Upper lobe of left lung (tissue), 6 donors: ENCODE measurements around the gene COX5A. TPM values are rescaled to one million over a fixed set of nuclear protein-coding genes. Genes with fewer than 3 reads are reported as not detected.
A peak's percentile ranks its signal among the peaks of the same experiment; 100 is the strongest.
"Not testable (repeated sequence)": the region's sequence is repeated elsewhere in the genome, so short reads cannot be mapped to it uniquely, and the experiment has no call there.

Experiments
- ATAC-seq, 2 donors: fragments of 200-7000 bp; cut with Tn5 transposase; one replicate each; pipeline ENCODE4 v1.9.1; 2022; ENCODE audit warnings: mild to moderate bottlenecking in 2 of 2, moderate library complexity in 2 of 2; ENCODE audit not compliant: low FRiP score in 2 of 2
- DNase-seq, 2 donors: peaks; one replicate each; pipeline ENCODE4 v3.0.0-alpha.2; 2019 to 2020
- H3K27ac ChIP-seq, 4 donors: fragments of 200-600 bp; sonication (generic); one replicate each; pipeline ENCODE4 v1.5.1; 2016 to 2019
- H3K27me3 ChIP-seq, 4 donors: fragments of 200-600 bp; sonication (generic); one replicate each; pipeline ENCODE4 v1.5.1; 2017 to 2019
- H3K36me3 ChIP-seq, 4 donors: fragments of 200-600 bp; sonication (generic); one replicate each; pipeline ENCODE4 v1.5.1; 2016 to 2019
- H3K4me1 ChIP-seq, 4 donors: fragments of 200-600 bp; sonication (generic); one replicate each; pipeline ENCODE4 v1.5.1; 2018 to 2019
- H3K4me3 ChIP-seq, 4 donors: fragments of 200-600 bp; sonication (generic); one replicate each; pipeline ENCODE4 v1.5.1; 2017 to 2019; ENCODE audit warnings: mild to moderate bottlenecking in 2 of 4, moderate library complexity in 1 of 4
- H3K9me3 ChIP-seq, 4 donors: fragments of 200-600 bp; sonication (generic); one replicate each; pipeline ENCODE4 v1.5.1; 2018 to 2019
- EP300 ChIP-seq, 4 donors: sonication (generic); formaldehyde crosslinking; IDR thresholded peaks; one replicate each; pipeline ENCODE4 v1.5.1; 2017; ENCODE audit warnings: antibody characterized with exemption in 4 of 4, control low read depth in 2 of 4
- POLR2A ChIP-seq, 4 donors: fragments of 450-650 bp; IDR thresholded peaks; one replicate each; pipeline ENCODE4 v1.5.1; 2016 to 2017; ENCODE audit warnings: antibody characterized with exemption in 4 of 4, mild to moderate bottlenecking in 2 of 4
- POLR2AphosphoS5 ChIP-seq, 2 donors: sonication (generic); formaldehyde crosslinking; IDR thresholded peaks; one replicate each; pipeline ENCODE4 v1.5.1; 2017; ENCODE audit warnings: antibody characterized with exemption in 2 of 2
- WGBS, 2 donors: methylation state at CpG; one replicate each; pipeline ENCODE4 v1.1.5; 2017 to 2018; 5-methylcytosine and 5-hydroxymethylcytosine counted together
- total RNA-seq, 6 donors: library from RNA; depleted of rRNA in 4 of 6; stranded (reverse); fragments of >200 nt in 4 of 6; gene quantifications; one replicate each; pipeline versions ENCODE4 v1.1.0 to v1.2.1, GENCODE V29; 2016 to 2021
- TF ChIP-seq, protein P1 (sequence below), 6 experiments: fragments of 450-650 bp in 4 of 6; fragments of 200-600 bp in 2 of 6; sonication (generic) in 2 of 6; IDR thresholded peaks; one replicate each; pipeline ENCODE4 v1.5.1; 2016 to 2019; ENCODE audit warnings: antibody characterized with exemption in 6 of 6
- donor health status: DM: no; HTN: no; CAD: no; lungs with moderate emphysema.
- donor health status: DM: no; HTN: yes; CAD: no; lungs with severe emphysema.

The COX5A gene
- total RNA-seq, 6 donors from 2014 or later, result 50.9 to 168 (median 93.0) TPM

- WGBS, 2 donors, result 94 to 95% methylated on average over 5 of the region's 5 CpGs
- H3K4me3 ChIP-seq, result no peak overlapping the region
Observed at GRCh38 chr15:74928771-74929198, 9.1 kb downstream of the COX5A start.

GRCh38 chr15:74924525-74924924 is 13.3 kb downstream of the COX5A start:
- ATAC-seq (no peak), DNase-seq (no peak)
- TF ChIP-seq, protein P1, sequence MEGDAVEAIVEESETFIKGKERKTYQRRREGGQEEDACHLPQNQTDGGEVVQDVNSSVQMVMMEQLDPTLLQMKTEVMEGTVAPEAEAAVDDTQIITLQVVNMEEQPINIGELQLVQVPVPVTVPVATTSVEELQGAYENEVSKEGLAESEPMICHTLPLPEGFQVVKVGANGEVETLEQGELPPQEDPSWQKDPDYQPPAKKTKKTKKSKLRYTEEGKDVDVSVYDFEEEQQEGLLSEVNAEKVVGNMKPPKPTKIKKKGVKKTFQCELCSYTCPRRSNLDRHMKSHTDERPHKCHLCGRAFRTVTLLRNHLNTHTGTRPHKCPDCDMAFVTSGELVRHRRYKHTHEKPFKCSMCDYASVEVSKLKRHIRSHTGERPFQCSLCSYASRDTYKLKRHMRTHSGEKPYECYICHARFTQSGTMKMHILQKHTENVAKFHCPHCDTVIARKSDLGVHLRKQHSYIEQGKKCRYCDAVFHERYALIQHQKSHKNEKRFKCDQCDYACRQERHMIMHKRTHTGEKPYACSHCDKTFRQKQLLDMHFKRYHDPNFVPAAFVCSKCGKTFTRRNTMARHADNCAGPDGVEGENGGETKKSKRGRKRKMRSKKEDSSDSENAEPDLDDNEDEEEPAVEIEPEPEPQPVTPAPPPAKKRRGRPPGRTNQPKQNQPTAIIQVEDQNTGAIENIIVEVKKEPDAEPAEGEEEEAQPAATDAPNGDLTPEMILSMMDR (IDR thresholded peaks at IDR 0.05), result no peak
- TF ChIP-seq EP300 (IDR thresholded peaks at IDR 0.05) (no peak), POLR2A (IDR thresholded peaks at IDR 0.05) (no peak)
- Histone ChIP-seq H3K4me1 (peaks cover 0 to 12% (median 2%) of the 10 kb centered on the region in 4 donors), H3K27ac (no peak overlapping the region), H3K27me3 (no peaks in the 10 kb centered on the region), H3K36me3 (peaks cover 12 to 98% (median 74%) of the 10 kb centered on the region in 4 donors), H3K9me3 (no peaks in the 10 kb centered on the region), H3K4me3 (no peak overlapping the region)
- WGBS, 2 donors, result 92 to 94% methylated on average over 3 of the region's 3 CpGs

More at GRCh38 chr15:74928771-74929198, 9.1 kb downstream of the COX5A start:
- H3K36me3 ChIP-seq, result peaks cover 8 to 75% (median 39%) of the 10 kb centered on the region in 4 donors
- H3K27ac ChIP-seq, result no peak overlapping the region
- H3K27me3 ChIP-seq, result no peaks in the 10 kb centered on the region
- no peaks in the 10 kb centered on the region for H3K9me3 ChIP-seq
- ATAC-seq, result no peak
- no peak for TF ChIP-seq EP300 (IDR thresholded peaks at IDR 0.05)
- TF ChIP-seq POLR2A (IDR thresholded peaks at IDR 0.05), result no peak
- TF ChIP-seq, protein P1 (IDR thresholded peaks at IDR 0.05), result no peak
- no peak for TF ChIP-seq POLR2AphosphoS5 (IDR thresholded peaks at IDR 0.05)
- no peak for DNase-seq
- peaks cover 0 to 2% (median under 1%) of the 10 kb centered on the region in 4 donors for H3K4me1 ChIP-seq

- no peak for TF ChIP-seq EP300 (IDR thresholded peaks at IDR 0.05)
- no peak for TF ChIP-seq POLR2AphosphoS5 (IDR thresholded peaks at IDR 0.05)
- TF ChIP-seq, protein P1 (IDR thresholded peaks at IDR 0.05), result no peak
- TF ChIP-seq POLR2A (IDR thresholded peaks at IDR 0.05), result no peak
- Histone ChIP-seq H3K4me1 (peaks cover 0 to 12% (median 2%) of the 10 kb centered on the region in 4 donors), H3K36me3 (peaks cover 10 to 99% (median 86%) of the 10 kb centered on the region in 4 donors), H3K4me3 (no peak overlapping the region), H3K27me3 (no peaks in the 10 kb centered on the region), H3K27ac (peak overlapping the region in 2 of 4 donors; percentile 17 to 33), H3K9me3 (no peaks in the 10 kb centered on the region)
- WGBS, 2 donors, result 61 to 62% methylated on average over 8 of the region's 8 CpGs
- no peak for ATAC-seq
- DNase-seq, result no peak
Observed at GRCh38 chr15:74920456-74920855, 17.4 kb downstream of the COX5A start.

DNA sequence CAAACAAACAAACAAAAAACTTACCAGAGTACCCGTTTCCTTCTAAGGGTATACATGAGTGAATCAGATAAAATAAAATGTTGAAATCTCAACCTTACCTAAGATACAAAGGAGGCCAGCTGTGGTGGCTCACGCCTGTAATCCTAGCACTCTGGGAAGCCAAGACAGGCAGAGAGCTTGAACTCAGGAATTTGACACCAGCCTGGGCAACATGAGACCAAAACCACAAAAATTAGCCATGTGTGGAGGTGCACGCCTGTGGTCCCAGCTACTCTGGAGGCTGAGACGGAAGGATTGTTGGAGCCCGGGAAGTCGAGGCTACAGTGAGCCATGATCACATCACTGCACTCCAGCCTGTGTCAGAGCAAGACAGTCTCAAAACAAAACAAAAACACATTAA is 20.2 kb downstream of the COX5A start:
- DNase-seq (no peak), ATAC-seq (no peak)
- TF ChIP-seq POLR2A (IDR thresholded peaks at IDR 0.05) (no peak), EP300 (IDR thresholded peaks at IDR 0.05) (no peak)
- no peak overlapping the region for H3K4me3 ChIP-seq
- no peak overlapping the region for H3K27ac ChIP-seq
- peaks cover 0 to 12% (median 2%) of the 10 kb centered on the region in 4 donors for H3K4me1 ChIP-seq
- no peaks in the 10 kb centered on the region for H3K27me3 ChIP-seq
- H3K9me3 ChIP-seq, result no peaks in the 10 kb centered on the region
- H3K36me3 ChIP-seq, result peaks cover 7 to 92% (median 83%) of the 10 kb centered on the region in 4 donors
- 90 to 93% methylated on average over 6 of the region's 6 CpGs for WGBS, 2 donors

DNA sequence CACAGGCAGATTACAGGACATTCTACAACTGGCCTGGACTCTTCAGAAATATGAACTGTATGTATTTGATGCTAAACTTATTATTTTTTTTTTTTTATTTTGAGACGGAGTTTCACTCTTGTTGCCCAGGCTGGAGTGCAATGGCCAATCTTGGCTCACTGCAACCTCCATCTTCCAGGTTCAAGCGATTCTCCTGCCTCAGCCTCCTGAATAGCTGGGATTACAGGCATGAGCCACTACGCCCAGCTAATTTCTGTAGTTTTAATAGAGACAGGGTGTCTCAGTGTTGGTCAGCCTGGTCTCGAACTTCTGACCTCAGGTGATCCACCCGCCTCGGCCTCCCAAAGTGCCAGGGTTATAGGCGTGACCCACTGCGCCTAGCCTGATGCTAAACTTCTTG is 24.1 kb downstream of the COX5A start:
- H3K4me1 ChIP-seq, DNase-seq, H3K27me3 ChIP-seq, H3K9me3 ChIP-seq, H3K4me3 ChIP-seq, H3K27ac ChIP-seq, ATAC-seq: not testable (repeated sequence)
- peaks cover 2 to 71% (median 60%) of the 10 kb centered on the region in 4 donors for H3K36me3 ChIP-seq
- 97 to 99% methylated on average over 8 of the region's 8 CpGs for WGBS, 2 donors

DNA sequence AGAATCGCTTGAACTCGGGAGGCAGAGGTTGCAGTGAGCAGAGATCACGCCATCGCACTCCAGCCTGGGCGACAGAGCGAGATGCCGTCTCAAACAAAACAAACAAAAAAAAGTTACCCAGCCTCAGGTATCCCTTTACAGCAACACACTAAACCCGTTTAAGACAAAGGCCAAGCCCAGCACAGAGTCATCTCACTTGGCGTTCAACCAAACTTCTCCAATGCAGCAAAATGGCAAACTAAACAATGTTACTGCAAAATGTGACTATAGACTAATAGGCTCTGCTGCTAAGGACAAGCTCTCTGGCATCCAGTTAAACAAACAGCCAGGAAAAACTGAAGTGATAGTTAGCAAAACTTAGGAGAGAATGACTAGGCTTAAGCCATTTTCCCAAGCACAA is 24.8 kb downstream of the COX5A start:
- no peaks in the 10 kb centered on the region for H3K9me3 ChIP-seq
- H3K4me1 ChIP-seq, result no peaks in the 10 kb centered on the region
- no peak overlapping the region for H3K27ac ChIP-seq
- ATAC-seq (no peak), DNase-seq (no peak)
- no peak overlapping the region for H3K4me3 ChIP-seq
- H3K27me3 ChIP-seq, result no peaks in the 10 kb centered on the region
- TF ChIP-seq, protein P1 (IDR thresholded peaks at IDR 0.05), result no peak
- TF ChIP-seq POLR2AphosphoS5 (IDR thresholded peaks at IDR 0.05) (no peak), POLR2A (IDR thresholded peaks at IDR 0.05) (no peak), EP300 (IDR thresholded peaks at IDR 0.05) (no peak)
- peaks cover 2 to 63% (median 54%) of the 10 kb centered on the region in 4 donors for H3K36me3 ChIP-seq
- WGBS, 2 donors, result 91 to 93% methylated on average over 9 of the region's 9 CpGs
